ENCODE measurements around the gene GPD1.

GRCh38 chr12:50120953-50121352, 17.1 kb downstream of the GPD1 start:
- no peak for TF ChIP-seq POLR2A (IDR thresholded peaks at IDR 0.05)
- no peak for TF ChIP-seq CTCF (IDR thresholded peaks at IDR 0.05)
- no peak for TF ChIP-seq EP300 (IDR thresholded peaks at IDR 0.05; ENCODE audit: low read depth)
- no peak for TF ChIP-seq POLR2AphosphoS5 (IDR thresholded peaks at IDR 0.05)

All from transverse colon (tissue), 4 donors.